PC-3 (cell line): Measurements from ENCODE around the gene DYNLT3.

ENCODE experiments used
- CTCF ChIP-seq: fragments of 300-600 bp; sonication (generic); conservative IDR thresholded peaks from 2 replicates; pipeline ENCODE4 v1.5.1; 2017; ENCODE audit warnings: antibody characterized with exemption, low read depth, mild to moderate bottlenecking, low read length
- EZH2phosphoT487 ChIP-seq: fragments of 300-600 bp; sonication (generic); IDR thresholded peaks from 2 replicates; pipeline ENCODE4 v1.6.1; 2018; ENCODE audit warnings: mild to moderate bottlenecking, antibody characterized with exemption, low read length, borderline replicate concordance

GRCh38 chrX:37862851-37863250, 15.5 kb upstream of the DYNLT3 start:
- TF ChIP-seq CTCF (no peak), EZH2phosphoT487 (no peak)
